Activated CD8-positive, alpha-beta memory T cell treated with anti-CD3 and anti-CD28 coated beads, Interleukin-2, amount 50 U/mL, for 24 hours (primary cell): Measurements from ENCODE around the gene DPY19L1.
"Not testable (repeated sequence)": the region's sequence is repeated elsewhere in the genome, so short reads cannot be mapped to it uniquely, and the experiment has no call there.

Experiments
- DNase-seq: peaks from one replicate; pipeline ENCODE4 v3.0.0-alpha.2; 2020; ENCODE audit errors: extremely low read depth

DPY19L1 gene

GRCh38 chr7:34988442-34989125 lies 48.7 kb downstream of the DPY19L1 start:
- DNase-seq, result not testable (repeated sequence)

- DNase-seq, result not testable (repeated sequence)
Observed at GRCh38 chr7:34985155-34985554, 52.1 kb downstream of the DPY19L1 start.

GRCh38 chr7:34984140-34984539 lies 53.1 kb downstream of the DPY19L1 start:
- DNase-seq, result not testable (repeated sequence)

GRCh38 chr7:34982371-34983019 lies 54.8 kb downstream of the DPY19L1 start:
- no peak for DNase-seq

GRCh38 chr7:34979124-34979523 lies 58.2 kb downstream of the DPY19L1 start:
- not testable (repeated sequence) for DNase-seq

GRCh38 chr7:34973400-34973760 lies 63.9 kb downstream of the DPY19L1 start:
- no peak for DNase-seq

GRCh38 chr7:34972739-34973399 lies 64.4 kb downstream of the DPY19L1 start:
- DNase-seq, result not testable (repeated sequence)

DNA sequence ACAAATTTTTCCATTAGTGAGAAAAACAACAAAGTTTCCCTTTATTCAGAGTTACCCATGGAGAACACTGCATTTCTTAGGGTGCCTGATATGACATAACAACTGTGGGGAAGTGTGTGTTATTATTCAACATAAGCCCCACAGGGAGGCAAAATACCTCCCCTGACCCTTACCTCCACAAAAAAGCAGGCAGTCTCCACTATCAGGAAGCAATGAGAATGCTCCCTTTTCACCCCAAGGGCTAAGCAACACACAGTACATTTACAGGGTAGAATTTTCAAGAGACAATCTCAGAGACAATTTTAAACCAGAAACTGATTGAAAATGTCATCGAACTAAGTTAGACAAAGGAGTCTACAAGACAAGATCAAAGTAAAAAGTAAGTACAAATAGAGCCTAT lies 69.5 kb downstream of the DPY19L1 start:
- not testable (repeated sequence) for DNase-seq

DNA sequence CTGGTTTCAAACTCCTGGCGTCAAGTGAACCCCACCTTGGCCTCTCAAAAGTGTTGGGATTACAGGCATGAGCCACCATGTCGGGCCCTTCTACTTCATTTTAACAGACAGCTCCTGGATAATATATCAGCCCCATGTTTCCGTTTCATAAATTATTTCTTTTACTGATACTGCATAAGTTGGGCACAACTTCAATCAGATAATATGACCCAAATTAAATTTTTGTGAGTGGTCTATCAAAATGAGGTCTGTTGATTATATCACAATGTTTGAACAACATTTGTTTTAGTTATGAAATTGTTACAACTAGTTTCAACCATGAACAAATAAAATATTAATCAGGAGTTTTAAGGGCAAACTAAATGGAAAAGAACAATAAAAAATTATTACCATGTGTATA lies 70.8 kb downstream of the DPY19L1 start:
- not testable (repeated sequence) for DNase-seq

GRCh38 chr7:34958021-34958420 lies 79.3 kb downstream of the DPY19L1 start:
- DNase-seq, result no peak

GRCh38 chr7:34952822-34953221 lies 84.5 kb downstream of the DPY19L1 start:
- no peak for DNase-seq

DNA sequence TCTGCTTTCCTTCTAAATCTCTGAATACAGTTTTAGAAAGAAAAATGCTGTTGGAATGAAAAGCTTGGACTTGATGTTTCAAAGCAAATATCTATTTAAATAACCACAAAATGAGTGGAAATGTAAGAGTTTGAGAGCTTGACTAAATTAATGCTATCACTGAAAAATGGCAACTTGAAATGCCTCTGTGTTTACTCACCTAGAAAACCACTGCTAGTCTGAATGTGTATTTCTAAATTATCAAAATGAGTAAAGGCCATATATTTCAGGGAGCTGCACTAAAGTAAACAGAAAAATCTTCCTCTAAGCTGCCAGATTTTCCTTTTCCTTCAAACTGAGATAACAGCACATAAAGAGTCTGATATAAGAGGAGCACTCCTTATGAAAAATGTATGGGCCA lies 87.9 kb downstream of the DPY19L1 start:
- no peak for DNase-seq

DNA sequence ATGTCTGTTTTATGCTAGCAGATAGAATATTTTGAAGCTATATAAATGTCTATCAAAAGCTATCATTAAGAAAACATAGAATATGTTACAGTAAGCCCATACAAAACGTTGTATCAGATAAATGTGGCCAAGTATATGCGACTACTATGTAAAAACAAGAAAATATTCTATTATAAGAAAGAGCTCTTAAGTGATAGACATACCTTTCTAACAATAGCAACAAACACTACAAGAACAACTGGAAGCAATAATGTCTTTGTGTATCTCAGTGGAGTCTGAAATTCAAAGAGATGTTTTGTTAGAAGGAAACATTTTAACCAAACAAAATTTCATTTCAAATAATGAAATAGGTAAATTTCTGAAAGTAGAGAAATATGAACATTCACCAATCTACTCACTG lies 89.9 kb downstream of the DPY19L1 start:
- not testable (repeated sequence) for DNase-seq

DNA sequence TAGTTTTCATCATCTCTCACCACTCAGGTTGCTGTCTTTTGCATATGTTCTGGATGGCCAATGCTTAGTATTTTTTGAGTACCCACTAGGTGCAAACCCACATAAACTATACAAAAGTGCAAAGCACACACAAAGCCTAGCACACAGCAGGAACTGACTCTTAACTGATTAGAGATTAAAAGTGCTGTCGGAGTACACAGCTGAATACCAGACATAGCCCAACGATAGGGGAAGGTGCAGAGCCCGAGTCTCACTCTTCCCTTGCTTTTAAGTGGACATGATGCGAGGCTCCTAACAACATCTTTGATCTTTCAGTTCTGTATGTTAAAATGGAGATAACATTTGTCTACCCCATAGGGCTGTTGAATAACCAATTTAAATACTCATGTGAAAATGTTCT lies 90.8 kb downstream of the DPY19L1 start:
- no peak for DNase-seq

GRCh38 chr7:34945894-34946477 lies 91.3 kb downstream of the DPY19L1 start:
- not testable (repeated sequence) for DNase-seq

GRCh38 chr7:34939175-34939574 lies 98.1 kb downstream of the DPY19L1 start:
- no peak for DNase-seq

DNA sequence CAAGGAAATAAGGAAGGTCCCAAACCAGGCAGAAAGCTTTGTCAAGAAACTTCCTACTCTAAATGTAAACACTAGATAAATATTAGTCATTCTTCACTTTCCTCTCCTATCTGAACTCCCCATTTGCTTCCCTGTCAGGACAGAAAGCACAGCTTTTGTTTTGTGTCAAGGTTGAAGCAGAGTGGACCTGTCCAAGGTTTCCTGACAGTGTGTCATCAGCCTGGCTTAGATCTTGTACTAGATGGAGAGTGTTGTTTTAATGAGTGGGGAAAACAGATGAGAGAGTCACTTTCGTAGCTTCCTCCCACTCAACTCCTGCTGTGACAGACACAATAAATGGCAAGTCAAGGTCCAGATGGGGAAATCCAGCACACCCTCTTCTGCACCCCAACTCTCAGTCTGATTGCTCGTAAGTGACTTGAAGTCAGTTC lies 101.5 kb downstream of the DPY19L1 start:
- not testable (repeated sequence) for DNase-seq

DNA sequence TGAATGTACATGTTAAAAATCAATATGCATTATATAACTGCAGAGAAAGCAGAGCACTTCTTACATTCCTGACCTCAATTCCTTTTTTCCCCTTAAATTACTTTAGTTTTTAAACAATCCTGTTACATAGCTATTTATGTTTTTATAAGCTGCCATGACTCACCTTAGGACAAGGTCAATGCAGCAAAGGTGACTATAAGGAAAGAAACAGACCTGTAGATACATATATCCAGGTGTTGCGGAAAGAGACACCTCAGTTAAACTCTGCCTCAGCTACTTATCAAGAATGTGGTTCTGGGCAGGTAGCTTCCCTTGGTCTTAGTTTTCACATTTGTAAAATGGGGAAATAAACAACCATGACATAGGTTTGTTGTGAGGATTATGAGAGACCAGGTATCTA lies 105.5 kb downstream of the DPY19L1 start:
- DNase-seq, result no peak

- not testable (repeated sequence) for DNase-seq
Observed at GRCh38 chr7:34929783-34930182, 107.5 kb downstream of the DPY19L1 start.

DNA sequence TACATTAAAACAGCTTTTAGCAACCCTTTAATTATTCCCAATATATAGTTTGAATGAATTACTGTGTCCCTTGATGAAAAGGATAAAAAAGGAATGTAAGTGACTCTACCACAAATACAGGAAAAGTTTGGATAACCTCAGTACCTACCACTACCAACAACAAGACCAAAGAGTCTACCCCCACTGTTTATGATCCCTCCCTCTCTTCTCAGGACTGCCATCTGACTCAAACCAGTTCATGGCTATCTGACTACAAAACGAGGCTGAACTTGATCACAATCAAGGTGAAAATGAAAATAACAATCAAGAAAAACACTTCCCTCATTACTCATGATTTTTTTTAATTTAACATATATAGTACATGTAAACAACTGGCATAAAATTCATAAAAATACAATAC lies 108.7 kb downstream of the DPY19L1 start:
- no peak for DNase-seq

GRCh38 chr7:34928052-34928451 lies 109.2 kb downstream of the DPY19L1 start:
- peak; percentile 6 for DNase-seq

- DNase-seq, result not testable (repeated sequence)
Observed at GRCh38 chr7:34920470-34920869, 116.8 kb downstream of the DPY19L1 start.

GRCh38 chr7:34919038-34919437 lies 118.2 kb downstream of the DPY19L1 start:
- not testable (repeated sequence) for DNase-seq
